A673 (cell line): ENCODE data around the gene SSB. TPM values are rescaled to one million over a fixed set of nuclear protein-coding genes. Genes with fewer than 3 reads are reported as not detected.

Experiments
- BruUV-seq: library from RNA; stranded (reverse); fragments of 400-500 nt; replicated peaks from 2 replicates; lab custom pipeline; 2021; lab: Mats Ljungman, UMichigan
- CTCF ChIA-PET: fragments of 300-600 bp; sonication (Branson Sonifier 250); formaldehyde crosslinking; loops from one replicate; lab custom pipeline; 2022; ENCODE audit warnings: antibody characterized with exemption; lab: Charles Lee
- POLR2A ChIA-PET: fragments of 300-600 bp; sonication (Branson Sonifier 250); formaldehyde crosslinking; loops from one replicate; lab custom pipeline; 2022; ENCODE audit warnings: antibody characterized with exemption; ENCODE audit not compliant: low non-redundant PET; lab: Charles Lee
- DNase-seq: peaks from one replicate; pipeline ENCODE4 v3.0.0-alpha.2; 2015; ENCODE audit warnings: low spot score
- H3K27ac ChIP-seq: fragments of 200-600 bp; sonication (generic); 2 replicates; pipeline ENCODE4 v1.5.1; 2016; ENCODE audit warnings: mixed run types, low read depth, mild to moderate bottlenecking, mixed read lengths, antibody characterized with exemption, low read length; ENCODE audit not compliant: poor library complexity, severe bottlenecking
- H3K27me3 ChIP-seq: fragments of 200-600 bp; sonication (generic); replicated peaks from 2 replicates; pipeline ENCODE4 v1.6.1; 2017; ENCODE audit warnings: mixed run types, low read depth, mild to moderate bottlenecking, mixed read lengths, antibody characterized with exemption, low read length; ENCODE audit not compliant: insufficient read depth, poor library complexity
- H3K36me3 ChIP-seq: fragments of 200-600 bp; sonication (generic); 2 replicates; pipeline ENCODE4 v1.6.1; 2016; ENCODE audit warnings: mixed run types, mild to moderate bottlenecking, mixed read lengths, antibody characterized with exemption, low read length; ENCODE audit not compliant: insufficient read depth, poor library complexity, severe bottlenecking
- H3K4me1 ChIP-seq: fragments of 200-600 bp; sonication (generic); 2 replicates; pipeline ENCODE4 v1.6.1; 2017; ENCODE audit warnings: mixed run types, mild to moderate bottlenecking, mixed read lengths, antibody characterized with exemption, low read length; ENCODE audit not compliant: insufficient read depth, poor library complexity, severe bottlenecking
- H3K4me3 ChIP-seq: fragments of 200-600 bp; sonication (generic); 2 replicates; pipeline ENCODE4 v1.5.1; 2016; ENCODE audit warnings: low read depth, mixed run types, mild to moderate bottlenecking, mixed read lengths, low read length; ENCODE audit not compliant: poor library complexity, severe bottlenecking
- H3K9me3 ChIP-seq: fragments of 200-600 bp; sonication (generic); 2 replicates; pipeline ENCODE4 v1.6.1; 2016; ENCODE audit warnings: mixed run types, low read depth, mild to moderate bottlenecking, mixed read lengths, antibody characterized with exemption, low read length; ENCODE audit not compliant: poor library complexity, severe bottlenecking
- CTCF ChIP-seq: fragments of 300-800, 200-600 bp; sonication (generic); conservative IDR thresholded peaks from 2 replicates; pipeline ENCODE4 v1.5.1; 2017; ENCODE audit warnings: low read depth, mild to moderate bottlenecking, antibody characterized with exemption, low read length, moderate library complexity, mixed read lengths
- EZH2 ChIP-seq: fragments of 200-600 bp; sonication (generic); IDR thresholded peaks from 2 replicates; pipeline ENCODE4 v1.6.1; 2017; ENCODE audit warnings: borderline replicate concordance, low read depth, mild to moderate bottlenecking, mixed read lengths, antibody characterized with exemption, low read length; ENCODE audit not compliant: poor library complexity, severe bottlenecking
- intact Hi-C: fragments of 100-400 bp; cut with micrococcal nuclease; formaldehyde crosslinking; loops from one replicate; pipeline ENCODE4 v1.10.0; 2022; ENCODE audit not compliant: unreplicated experiment
- total RNA-seq: library from RNA; stranded (reverse); gene quantifications from 2 replicates; pipeline ENCODE4 v1.2.3, GENCODE V29; 2021

SSB gene
- total RNA-seq, 1 experiment from 2014 or later: 231 TPM

DNA sequence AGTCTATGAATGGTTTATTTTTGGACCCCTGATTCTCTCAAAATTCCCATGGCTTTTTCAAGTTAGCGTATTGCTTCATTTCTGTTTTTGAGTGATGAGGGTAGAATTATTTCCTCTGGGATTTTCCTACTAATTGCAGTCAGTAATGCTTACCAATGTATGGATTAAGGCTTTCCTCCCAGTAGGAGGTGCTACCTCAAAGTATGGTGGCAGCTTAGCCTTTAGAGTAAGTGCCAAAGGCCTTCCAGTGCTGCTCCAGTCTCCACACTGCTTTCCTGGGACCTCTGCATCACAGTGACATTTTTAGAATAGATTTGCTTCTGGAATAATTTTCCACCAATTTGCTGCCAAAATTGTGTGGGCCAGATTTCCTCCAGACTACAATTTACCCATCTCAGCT lies 16.2 kb upstream of the SSB start:
- intact Hi-C loops: no loop called here
- ChIA-PET POLR2A (no interaction called here), CTCF (no interaction called here)
- H3K9me3 ChIP-seq: no peaks in the 10 kb centered on the region
- no peaks in the 10 kb centered on the region for H3K4me1 ChIP-seq
- no peak for TF ChIP-seq EZH2
- TF ChIP-seq CTCF: no peak
- H3K36me3 ChIP-seq: no peaks in the 10 kb centered on the region
- no peaks in the 10 kb centered on the region for H3K27me3 ChIP-seq
- H3K4me3 ChIP-seq: no peak overlapping the region
- DNase-seq: no peak
- no peak overlapping the region for H3K27ac ChIP-seq
- BruUV-seq: no TSS peak

- Histone ChIP-seq H3K27me3 (no peaks in the 10 kb centered on the region), H3K4me3 (no peak overlapping the region), H3K36me3 (no peaks in the 10 kb centered on the region), H3K9me3 (no peaks in the 10 kb centered on the region), H3K27ac (no peak overlapping the region), H3K4me1 (no peaks in the 10 kb centered on the region)
- intact Hi-C loops: no loop called here
- TF ChIP-seq CTCF (no peak), EZH2 (no peak)
- BruUV-seq: no TSS peak
- ChIA-PET POLR2A (no interaction called here), CTCF (interaction anchor here (0.7 kb wide), 1 partner anchor 43 kb away, joined by 4 read pairs; no protein-coding TSS in a partner anchor)
- DNase-seq: no peak
These were observed 8.1 kb upstream of the SSB start for GRCh38 chr2:169790581-169790980.

DNA sequence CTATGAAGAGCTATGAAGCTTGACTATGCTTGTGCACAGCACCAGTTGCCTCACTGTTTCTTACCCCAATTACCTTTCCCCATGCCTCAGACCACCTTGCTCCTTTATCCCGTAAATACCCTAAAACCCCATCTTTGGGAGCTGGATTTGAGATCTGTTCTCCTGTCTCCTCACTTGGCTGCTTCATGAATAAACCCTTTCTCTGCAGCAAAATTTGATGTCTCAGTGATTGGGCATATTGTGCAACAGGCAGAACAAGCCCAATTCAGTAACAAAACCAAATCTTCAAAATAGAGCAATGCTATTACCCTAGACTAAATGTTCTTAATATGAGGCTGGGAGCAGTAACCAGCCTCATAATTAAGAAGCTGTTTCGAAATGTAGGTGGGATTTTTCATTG lies 3.5 kb upstream of the SSB start:
- BruUV-seq: no TSS peak
- no peaks in the 10 kb centered on the region for H3K27me3 ChIP-seq
- TF ChIP-seq EZH2 (no peak), CTCF (no peak)
- H3K27ac ChIP-seq: no peak overlapping the region
- no peak for DNase-seq
- CTCF ChIA-PET: no interaction called here
- H3K9me3 ChIP-seq: no peaks in the 10 kb centered on the region
- H3K36me3 ChIP-seq: no peaks in the 10 kb centered on the region
- no peak overlapping the region for H3K4me3 ChIP-seq
- POLR2A ChIA-PET: no interaction called here
- H3K4me1 ChIP-seq: no peaks in the 10 kb centered on the region
- intact Hi-C loops: no loop called here
